RWPE2 (cell line): ENCODE measurements around the gene POC5.

Experiments
- ATAC-seq: fragments of 200-7000 bp; cut with Tn5 transposase; 3 replicates; pipeline ENCODE4 v1.9.1; 2021; ENCODE audit warnings: low read depth
- DNase-seq: peaks from one replicate; pipeline ENCODE4 v3.0.0-alpha.2; 2020; ENCODE audit warnings: low spot score
- H3K27ac ChIP-seq: fragments of 450-650 bp; 2 replicates; pipeline ENCODE4 v1.5.1; 2017; ENCODE audit warnings: mild to moderate bottlenecking; ENCODE audit not compliant: poor library complexity, severe bottlenecking
- H3K27me3 ChIP-seq: fragments of 250-450 bp; sonication (Bioruptor Pico); 2 replicates; pipeline ENCODE4 v1.5.1; 2021; ENCODE audit warnings: mild to moderate bottlenecking, moderate library complexity; ENCODE audit not compliant: insufficient read depth, poor library complexity, severe bottlenecking
- H3K36me3 ChIP-seq: fragments of 250-450 bp; sonication (Bioruptor Pico); 2 replicates; pipeline ENCODE4 v1.5.1; 2020; ENCODE audit warnings: low read depth, mild to moderate bottlenecking, moderate library complexity
- H3K4me1 ChIP-seq: fragments of 250-450 bp; sonication (Bioruptor Pico); 2 replicates; pipeline ENCODE4 v1.5.1; 2021; ENCODE audit warnings: mild to moderate bottlenecking, moderate library complexity; ENCODE audit not compliant: insufficient read depth, poor library complexity, severe bottlenecking
- H3K4me3 ChIP-seq: fragments of 250-450 bp; sonication (Bioruptor Pico); 2 replicates; pipeline ENCODE4 v1.5.1; 2021; ENCODE audit warnings: mild to moderate bottlenecking, moderate library complexity; ENCODE audit not compliant: severe bottlenecking
- H3K9me3 ChIP-seq: fragments of 250-450 bp; sonication (Bioruptor Pico); 2 replicates; pipeline ENCODE4 v1.5.1; 2021; ENCODE audit warnings: mild to moderate bottlenecking, moderate library complexity; ENCODE audit not compliant: severe bottlenecking
- TF ChIP-seq, protein P1 (sequence below): fragments of 450-650 bp; IDR thresholded peaks from one replicate; pipeline ENCODE4 v1.5.1; 2017; ENCODE audit warnings: mild to moderate bottlenecking, moderate library complexity; ENCODE audit not compliant: poor library complexity, severe bottlenecking

Gene POC5

DNA sequence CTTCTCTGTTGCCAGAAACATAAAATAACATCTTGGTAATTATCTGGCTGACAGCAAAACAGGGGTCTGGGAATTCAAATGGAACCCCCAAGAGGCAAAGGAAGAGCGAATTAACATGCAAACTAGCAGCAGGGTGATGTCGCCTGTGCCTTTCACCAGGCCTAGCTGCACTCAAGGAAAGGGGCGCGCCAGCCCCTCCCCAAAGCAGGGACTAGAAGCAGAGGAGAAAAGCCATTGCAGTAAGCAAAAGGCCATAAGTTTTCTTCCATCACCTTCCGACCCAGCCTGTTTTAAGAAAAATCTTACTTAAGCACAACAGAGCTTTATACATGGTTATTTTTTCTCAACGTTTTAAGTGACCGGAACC lies 539 bp downstream of the POC5 start:
- peaks cover 10% of the 10 kb centered on the region for H3K4me1 ChIP-seq
- H3K27ac ChIP-seq = peak overlapping the region; percentile 61
- peak; percentile 1; the same call in 1 of the 3 replicates for ATAC-seq
- peak overlapping the region; percentile 71 for H3K4me3 ChIP-seq
- no peak for DNase-seq
- no peaks in the 10 kb centered on the region for H3K9me3 ChIP-seq
- no peaks in the 10 kb centered on the region for H3K27me3 ChIP-seq
- peaks cover 25% of the 10 kb centered on the region for H3K36me3 ChIP-seq
- TF ChIP-seq, protein P1, sequence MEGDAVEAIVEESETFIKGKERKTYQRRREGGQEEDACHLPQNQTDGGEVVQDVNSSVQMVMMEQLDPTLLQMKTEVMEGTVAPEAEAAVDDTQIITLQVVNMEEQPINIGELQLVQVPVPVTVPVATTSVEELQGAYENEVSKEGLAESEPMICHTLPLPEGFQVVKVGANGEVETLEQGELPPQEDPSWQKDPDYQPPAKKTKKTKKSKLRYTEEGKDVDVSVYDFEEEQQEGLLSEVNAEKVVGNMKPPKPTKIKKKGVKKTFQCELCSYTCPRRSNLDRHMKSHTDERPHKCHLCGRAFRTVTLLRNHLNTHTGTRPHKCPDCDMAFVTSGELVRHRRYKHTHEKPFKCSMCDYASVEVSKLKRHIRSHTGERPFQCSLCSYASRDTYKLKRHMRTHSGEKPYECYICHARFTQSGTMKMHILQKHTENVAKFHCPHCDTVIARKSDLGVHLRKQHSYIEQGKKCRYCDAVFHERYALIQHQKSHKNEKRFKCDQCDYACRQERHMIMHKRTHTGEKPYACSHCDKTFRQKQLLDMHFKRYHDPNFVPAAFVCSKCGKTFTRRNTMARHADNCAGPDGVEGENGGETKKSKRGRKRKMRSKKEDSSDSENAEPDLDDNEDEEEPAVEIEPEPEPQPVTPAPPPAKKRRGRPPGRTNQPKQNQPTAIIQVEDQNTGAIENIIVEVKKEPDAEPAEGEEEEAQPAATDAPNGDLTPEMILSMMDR = no peak

DNA sequence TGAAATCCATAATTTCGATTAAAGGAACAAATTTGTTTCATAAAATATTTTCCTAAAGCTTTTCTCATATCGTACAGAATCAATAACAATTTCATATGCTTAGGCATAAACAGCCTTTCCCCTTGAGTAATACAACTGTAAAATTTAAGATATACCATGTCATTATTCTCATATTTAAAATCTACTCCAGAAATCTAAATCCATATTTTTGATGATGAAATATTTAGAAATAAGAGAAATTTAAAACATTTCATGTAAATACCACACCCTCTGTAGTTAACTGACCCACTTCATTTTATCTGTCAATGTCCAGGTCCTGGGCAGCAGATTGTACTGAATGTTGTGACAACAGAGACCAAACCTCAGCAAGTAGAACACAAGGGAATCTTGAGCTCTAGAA lies 5.1 kb downstream of the POC5 start:
- H3K4me3 ChIP-seq = no peak overlapping the region
- peaks cover 66% of the 10 kb centered on the region for H3K36me3 ChIP-seq
- no peak for ATAC-seq

DNA sequence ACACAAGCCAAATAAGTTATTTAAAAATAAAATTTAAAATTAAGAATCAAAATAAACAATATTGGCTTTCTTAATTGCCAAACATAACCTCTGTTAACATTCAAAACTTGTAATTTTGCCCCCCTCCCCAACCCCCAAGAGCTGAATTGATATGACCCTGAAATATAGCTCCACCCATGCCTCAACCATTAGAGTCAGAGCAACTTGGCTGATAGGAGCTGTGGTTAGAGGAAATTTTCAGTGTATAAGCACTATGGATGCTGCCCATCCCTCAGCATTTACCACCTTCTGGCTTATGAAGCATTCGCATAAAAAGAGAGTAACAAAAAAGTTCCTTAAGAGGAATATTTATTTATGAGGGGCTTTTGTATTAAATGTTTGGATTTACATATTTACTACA lies 6.1 kb downstream of the POC5 start:
- no peak for ATAC-seq
- no peak overlapping the region for H3K4me3 ChIP-seq
- H3K27ac ChIP-seq = no peak overlapping the region
- TF ChIP-seq, protein P1 = no peak
- no peak for DNase-seq
- peaks cover 6% of the 10 kb centered on the region for H3K4me1 ChIP-seq
- H3K9me3 ChIP-seq = no peaks in the 10 kb centered on the region
- no peaks in the 10 kb centered on the region for H3K27me3 ChIP-seq
- peaks cover 66% of the 10 kb centered on the region for H3K36me3 ChIP-seq

More for the DNA sequence above, 5.1 kb downstream of the POC5 start:
- no peaks in the 10 kb centered on the region for H3K9me3 ChIP-seq
- no peaks in the 10 kb centered on the region for H3K27me3 ChIP-seq
- TF ChIP-seq, protein P1 = no peak
- H3K27ac ChIP-seq = no peak overlapping the region
- peaks cover 6% of the 10 kb centered on the region for H3K4me1 ChIP-seq
- no peak for DNase-seq

DNA sequence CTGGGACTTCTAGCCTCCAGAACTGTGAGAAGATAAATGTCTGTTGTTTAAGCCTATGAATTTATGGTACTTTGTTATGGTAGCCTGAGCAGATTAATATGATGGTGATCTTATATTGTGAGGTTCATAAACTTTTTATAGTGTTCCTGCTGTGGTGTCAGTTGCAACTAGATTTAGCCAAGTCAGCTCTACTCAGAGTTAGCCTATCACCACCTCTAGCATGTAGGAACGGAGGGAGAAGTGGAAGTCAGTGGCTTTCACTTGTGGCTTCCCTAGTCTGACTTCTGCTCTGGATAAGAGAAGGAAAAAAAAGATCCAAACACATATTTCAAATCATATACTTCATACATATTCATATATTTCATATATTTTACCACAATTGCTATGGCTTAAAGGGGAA lies 6.6 kb downstream of the POC5 start:
- Histone ChIP-seq H3K36me3 (peaks cover 65% of the 10 kb centered on the region), H3K4me3 (no peak overlapping the region), H3K4me1 (peaks cover 2% of the 10 kb centered on the region), H3K9me3 (no peaks in the 10 kb centered on the region), H3K27me3 (no peaks in the 10 kb centered on the region), H3K27ac (no peak overlapping the region)
- TF ChIP-seq, protein P1 = no peak
- DNase-seq (no peak), ATAC-seq (no peak)

DNA sequence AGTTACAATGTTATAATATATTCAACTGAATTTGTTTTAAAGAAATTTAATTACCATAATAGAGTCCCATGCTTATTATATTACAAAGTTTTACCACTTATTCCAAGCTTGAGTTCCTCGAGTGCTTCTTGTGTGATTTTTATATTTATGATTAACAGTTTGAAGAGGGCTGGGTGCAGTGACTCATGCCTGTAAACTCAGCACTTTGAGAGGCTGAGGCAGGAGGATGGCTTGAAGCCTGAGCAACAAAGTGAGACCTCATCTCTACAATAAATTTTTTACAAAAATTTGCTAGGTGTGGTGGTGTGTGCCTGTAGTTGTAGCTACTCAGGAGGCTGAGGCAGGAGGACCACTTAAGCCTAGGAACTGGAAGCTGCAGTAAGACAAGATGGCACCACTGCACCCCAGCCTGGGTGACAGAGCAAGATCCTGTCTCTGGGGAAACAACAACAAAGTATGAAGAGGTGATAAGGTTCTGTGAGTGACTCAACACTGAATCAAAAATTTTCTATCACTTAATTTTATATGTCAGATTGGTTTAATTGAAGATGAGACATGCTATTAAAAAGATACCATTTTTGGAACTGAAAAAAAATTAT lies 9.2 kb downstream of the POC5 start:
- Histone ChIP-seq H3K9me3 (no peaks in the 10 kb centered on the region), H3K27me3 (no peaks in the 10 kb centered on the region), H3K4me1 (no peaks in the 10 kb centered on the region), H3K4me3 (no peak overlapping the region), H3K36me3 (peaks cover 79% of the 10 kb centered on the region), H3K27ac (no peak overlapping the region)
- no peak for DNase-seq
- TF ChIP-seq, protein P1 = no peak
- ATAC-seq = no peak
